HG02623 (cell line): Measurements from ENCODE around the gene TMEM37.

Experiments
- ATAC-seq: cut with Tn5 transposase; IDR thresholded peaks from one replicate; pipeline ENCODE4 v1.9.1; 2021; ENCODE audit warnings: moderate library complexity; ENCODE audit not compliant: unreplicated experiment

TMEM37 gene

DNA sequence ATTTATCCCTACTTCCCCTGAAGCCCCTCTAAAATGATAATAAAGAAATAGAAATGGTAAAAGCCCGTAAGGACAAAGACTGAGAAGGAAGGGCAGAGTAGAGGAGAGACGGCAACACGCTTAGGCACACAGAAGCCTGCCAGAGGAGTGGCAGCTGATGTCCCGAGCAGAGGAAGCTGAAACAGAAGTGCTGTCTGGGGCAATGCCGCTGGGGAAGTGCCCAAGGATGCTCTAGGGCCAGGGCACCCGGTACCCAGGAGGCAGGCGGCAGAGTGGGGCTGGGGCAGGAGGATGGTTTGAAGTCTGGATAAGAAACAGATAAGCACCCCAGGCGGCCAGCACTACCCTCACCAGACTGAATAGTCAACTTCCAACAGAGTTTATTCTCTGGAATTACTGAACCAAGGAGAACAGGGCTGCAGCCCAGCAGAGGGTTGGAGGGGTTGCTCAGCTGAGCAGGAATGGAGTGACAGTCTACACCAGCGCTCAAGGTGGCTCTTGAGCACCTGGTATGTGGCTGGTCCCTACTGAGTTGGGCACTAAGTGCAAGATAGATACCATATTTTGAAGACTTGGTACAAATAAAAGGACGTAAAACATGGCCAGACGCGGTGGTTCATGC lies 22.4 kb downstream of the TMEM37 start:
- ATAC-seq: no peak

DNA sequence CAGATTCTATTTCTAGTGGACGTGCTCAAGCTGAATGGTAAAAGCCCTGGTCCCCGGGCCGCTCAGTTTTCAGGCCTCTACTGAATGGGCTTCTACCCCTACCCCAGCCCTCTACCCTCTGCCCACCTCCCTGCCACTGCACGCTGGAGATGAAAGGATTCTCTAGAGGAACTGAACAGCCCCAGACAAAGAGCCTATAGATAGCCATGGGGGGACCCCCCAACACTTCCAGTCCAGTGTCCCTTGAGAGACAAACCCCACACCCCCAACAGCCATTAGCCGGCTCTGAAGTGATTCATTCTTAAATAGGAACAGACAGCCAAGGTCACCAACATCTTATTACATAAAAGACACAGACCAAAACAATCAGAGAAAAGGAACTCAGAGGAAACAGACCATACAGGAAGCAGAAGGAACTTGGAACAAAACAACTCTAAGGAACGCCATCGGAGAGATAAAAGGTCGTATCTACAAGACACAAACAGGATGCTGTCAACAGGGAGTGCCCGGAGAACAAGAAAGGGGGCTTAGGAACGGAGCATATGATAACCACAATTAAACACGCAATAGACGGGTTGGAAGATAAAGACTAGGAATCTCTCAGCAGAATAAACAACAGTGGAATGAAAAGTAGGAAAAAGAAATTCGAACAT lies 23.5 kb downstream of the TMEM37 start:
- ATAC-seq: no peak

DNA sequence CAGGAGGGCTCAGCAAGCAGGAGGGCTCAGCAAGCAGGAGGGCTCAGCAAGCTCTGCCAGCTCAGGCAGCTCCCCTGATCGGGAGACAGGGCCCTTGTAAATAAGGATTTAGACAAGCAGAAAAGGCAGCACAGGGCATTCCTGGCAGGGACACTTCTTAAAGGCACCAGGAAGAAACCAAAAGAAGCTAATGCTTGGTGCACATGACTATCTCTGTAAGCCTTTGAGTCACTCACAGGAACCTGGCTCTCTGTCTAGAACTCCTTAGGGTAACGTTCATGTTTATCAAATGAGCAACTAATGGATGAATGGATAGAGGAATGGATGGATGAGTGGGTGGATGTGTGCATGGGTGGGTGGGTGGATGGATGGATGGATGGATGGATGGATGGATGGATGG lies 28.4 kb downstream of the TMEM37 start:
- no peak for ATAC-seq

DNA sequence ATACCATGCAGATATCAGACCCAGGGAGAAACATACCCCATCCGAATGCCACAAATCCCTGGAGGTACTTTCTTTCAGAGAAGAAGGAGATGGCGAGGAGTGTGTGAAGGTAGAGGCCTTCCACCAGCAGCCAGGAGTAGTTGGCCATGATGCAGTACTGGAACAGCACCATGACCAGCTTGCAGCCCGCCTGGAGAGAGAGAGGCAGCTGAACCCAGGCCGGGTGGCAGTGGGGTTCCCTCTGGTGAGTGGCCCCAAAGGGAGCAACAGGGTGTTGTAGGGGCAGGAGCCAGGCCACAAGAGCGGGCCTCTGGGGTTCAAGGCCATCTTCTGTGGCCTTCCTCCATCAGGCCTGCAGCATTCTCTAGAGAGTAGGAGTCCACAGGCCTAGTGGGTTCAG lies 30.2 kb downstream of the TMEM37 start:
- ATAC-seq: no peak

DNA sequence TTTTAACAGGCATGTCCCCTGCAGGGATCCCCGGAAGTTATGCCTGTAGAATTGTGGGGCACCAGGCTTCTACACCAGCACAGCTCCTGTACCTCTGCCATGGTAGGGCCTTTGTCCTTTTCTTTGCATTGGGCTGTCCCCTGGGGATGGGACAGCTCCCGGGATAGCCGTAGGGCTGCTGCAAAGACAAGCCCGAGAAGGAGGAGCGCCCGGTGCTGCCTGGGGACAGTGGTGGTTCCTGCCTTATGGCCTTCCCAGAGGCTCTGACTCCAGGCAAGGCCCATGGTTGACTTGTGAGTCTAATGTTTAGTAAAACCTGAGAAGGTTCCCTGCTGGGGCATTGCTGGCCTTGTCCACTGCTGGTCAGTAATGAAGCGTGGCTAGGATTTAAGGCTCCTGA lies 30.9 kb downstream of the TMEM37 start:
- ATAC-seq: no peak

DNA sequence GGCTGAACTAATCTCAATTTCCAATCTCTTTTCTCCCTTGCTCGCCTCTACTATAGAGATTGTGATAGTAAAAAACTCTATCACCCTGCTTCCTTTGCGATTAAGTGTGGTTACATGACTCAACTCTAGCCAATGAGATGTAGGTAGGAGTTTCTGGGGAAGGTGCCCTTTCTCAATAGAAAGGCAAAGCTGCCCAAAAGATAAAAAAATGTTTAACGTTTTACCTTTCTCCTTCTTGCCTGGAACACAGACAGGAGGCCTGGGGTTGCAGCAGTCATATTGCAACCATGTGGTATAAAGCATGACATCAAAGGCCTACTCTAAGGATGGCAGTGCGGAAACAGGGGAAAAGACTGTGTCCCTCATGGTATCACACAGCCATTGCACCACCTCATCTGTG lies 31.5 kb downstream of the TMEM37 start:
- no peak for ATAC-seq

DNA sequence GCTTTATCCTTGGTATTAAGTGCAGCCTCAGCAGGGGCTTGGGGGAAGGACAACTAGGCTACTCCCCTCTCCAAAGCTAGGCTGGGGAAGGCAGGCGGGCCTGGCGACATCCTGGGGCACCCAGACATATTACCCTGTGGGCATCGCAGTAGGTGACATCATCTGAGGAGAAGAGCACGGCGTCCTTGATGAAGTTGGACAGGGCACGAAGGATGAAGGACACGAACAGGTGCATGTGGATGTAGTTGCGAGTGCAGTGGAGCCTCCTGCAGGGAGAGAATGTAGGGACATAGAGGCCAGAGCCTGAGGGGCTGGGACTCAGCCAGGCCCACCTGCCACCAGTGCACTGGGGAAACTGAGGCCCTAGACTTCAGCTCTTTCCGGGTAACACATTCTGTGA lies 32.3 kb downstream of the TMEM37 start:
- no peak for ATAC-seq

DNA sequence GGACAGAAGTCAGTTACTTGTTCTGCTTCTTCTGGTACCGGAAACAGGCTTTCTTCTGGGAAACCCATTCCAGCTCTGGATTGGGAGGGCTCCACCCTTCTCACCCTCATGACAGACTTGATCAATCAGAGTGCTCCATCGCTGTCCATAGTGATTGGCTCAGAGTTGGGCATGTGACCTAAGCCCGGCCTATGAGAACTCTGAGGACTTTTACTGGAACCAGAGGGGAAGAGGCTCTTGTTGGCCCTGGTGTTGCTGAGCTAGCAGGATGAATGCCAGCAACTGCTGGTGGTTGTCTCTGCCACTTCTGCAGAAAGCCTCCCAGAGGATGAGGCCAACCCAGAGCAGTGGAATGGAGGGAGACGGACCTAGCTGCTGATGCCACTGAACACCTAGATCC lies 33.3 kb downstream of the TMEM37 start:
- no peak for ATAC-seq

DNA sequence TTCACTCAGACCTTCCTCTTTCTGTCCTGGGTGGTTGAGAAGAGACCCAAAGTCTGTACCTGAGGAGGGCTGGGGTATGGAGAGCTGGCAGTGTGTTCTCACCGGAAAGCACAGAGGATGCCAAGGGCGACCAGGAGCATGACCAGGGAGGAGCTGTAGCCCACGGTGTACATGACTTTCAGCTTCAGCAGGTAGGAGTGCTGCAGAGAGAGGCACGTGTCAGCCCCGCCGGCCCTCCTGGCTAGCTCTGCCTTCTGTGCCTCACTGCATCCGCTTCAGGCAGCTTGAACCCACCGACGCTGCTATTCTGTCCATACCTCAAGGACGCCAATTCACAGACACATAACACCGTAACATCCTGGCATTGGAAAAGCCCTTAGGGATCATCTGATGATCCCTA lies 34.0 kb downstream of the TMEM37 start:
- ATAC-seq: no peak

DNA sequence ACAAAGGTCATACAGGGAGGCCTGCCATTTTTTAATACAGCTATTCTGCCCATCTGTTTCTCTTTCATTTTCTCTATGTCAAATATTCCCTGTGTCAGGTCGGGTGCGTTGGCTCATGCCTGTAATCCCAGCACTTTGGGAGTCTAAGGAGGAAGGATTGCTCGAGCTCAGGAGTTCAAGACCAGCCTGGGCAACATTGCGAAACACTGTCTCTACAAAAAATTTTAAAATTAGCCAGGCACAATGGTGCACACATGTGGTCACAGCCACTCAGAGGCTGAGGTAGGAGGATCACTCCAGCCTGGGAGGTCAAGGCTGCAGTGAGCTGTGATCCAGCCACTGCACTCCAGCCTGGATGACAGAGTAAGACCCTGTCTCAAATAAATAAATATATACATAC lies 34.7 kb downstream of the TMEM37 start:
- no peak for ATAC-seq

DNA sequence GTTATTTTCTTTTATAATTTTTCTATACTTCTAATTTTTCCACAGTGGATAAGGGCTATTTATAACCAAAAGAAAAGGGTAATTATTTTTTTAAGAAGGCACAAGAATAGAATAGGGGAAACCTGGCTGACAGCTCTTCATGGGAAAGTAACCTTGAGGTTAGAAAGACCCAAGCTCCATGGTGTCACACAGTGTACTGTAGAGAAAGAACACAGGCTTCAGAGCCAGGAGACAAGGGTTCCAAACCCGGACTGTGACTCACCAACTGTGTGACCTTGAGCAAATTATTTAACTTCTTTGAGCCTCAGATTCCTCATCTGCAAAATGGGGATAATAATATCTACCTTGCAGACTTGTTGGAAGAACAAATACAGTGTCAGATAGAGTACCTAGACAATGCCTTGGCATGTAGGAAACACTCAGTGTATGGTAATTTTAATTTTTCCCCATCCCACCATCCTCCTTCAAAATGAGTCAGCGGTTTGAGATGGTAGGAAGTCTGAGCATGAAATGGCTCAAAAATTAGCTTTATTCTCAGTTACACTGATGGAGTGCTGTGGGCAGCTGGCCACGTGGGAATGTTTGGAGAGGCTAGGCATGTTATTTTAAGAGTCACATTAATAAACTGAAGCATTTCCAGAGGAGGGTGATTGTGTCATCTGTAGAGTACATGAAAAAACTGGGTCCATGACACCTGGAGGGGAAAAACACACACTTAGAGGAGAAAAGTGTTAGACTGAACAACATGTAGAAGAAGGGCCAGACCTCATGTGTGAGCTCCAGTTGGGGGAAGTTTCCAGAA lies 36.7 kb downstream of the TMEM37 start:
- no peak for ATAC-seq

DNA sequence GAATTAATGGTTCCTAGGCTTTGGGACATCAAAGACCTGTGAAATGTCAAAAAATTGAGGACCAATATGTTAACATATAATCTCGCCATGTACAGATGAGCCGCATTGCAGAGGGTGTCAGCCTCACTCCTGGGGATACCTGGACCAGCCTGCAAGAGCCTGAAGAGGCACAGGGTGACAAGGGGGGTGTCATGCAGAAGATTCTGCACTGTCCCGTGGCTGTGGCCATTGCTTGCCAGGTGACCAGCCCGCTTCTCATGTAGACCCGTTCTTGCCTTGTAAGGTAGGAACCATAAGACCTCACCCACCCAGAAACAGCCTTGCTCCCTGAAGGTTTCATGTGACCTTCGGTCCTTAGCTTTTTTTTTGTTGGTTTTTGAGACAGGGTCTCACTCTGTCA lies 37.5 kb downstream of the TMEM37 start:
- ATAC-seq: no peak

DNA sequence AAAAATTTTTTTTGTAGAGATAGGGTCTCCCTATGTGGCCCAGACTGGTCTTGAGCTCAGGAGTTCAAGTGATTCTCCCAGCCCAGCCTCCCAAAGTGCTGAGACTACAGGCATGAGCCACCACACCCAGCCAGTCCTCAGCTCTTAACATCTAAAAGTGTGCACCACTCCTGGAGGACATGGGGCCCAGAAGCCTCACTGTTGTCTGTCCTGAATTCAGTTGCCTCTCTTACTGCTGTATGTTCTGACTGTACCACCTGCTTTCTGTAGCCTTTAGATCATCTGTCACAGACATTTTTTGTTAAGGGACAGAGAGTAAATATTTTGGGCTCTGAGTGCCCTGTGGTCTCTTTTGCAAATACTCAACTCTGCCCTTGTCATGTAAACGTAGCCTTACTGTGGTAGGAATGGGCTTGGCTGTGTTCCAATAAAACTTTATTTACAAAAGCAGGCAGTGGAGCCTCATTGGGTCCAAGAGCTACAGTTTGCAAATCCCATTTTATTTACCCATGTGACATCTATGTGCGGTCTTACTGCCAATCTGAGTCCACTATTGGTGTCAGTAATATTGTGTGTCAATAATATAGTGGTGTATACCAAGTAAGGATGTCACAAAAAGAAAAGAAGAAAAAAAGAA lies 38.1 kb downstream of the TMEM37 start:
- no peak for ATAC-seq

DNA sequence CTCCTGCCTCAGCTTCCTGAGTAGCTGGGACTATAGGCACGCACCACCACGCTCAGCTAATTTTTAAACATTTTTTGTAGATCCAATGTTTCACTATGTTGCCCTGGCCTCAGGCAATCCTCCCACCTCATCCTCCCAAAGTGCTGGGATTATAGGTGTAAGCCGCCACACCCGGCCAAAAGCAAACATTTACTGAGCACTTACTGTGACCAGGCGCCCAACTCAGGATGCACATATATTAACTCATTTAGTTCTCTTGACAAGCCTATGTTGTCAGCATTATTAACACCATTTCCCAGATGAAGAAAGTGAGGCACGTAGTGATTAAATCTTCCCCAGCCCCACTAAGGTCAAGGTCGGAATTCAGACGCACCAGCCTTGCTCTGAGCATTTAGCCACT lies 41.1 kb downstream of the TMEM37 start:
- ATAC-seq: no peak

DNA sequence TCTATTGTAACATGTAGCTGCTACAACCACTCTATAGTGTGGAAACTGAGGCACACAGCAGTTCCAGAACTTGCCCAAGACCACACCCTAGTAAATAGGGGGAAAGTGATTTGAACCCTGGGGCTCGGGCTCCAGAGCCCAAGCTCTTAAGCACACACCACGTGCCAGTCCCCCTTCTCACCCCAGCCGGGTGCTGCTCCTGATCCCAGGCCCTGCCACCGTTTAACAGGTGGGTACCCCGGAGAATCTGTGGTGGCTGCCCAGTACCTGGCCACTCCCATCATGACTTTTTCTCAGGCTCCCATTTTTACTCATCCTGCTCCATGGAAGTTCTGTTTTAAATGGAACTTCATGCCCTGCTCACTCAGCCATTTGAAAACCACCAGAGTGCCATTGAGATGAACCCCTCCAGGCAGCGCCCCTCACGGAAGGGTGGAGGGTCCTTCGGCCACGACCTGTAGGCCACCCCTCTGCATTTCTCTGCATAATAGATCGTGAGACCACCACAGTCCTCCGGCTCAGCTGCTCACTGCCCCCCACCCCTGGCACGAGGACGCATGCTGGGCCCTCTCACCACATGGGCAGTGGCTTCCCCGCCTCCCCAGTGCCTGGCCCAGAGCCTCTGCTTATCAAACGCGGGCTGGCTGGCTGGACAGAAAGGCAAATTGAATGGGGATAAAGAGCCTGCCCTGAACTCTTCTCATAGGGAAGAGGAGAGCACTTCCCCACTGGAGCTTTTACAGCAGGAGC lies 42.1 kb downstream of the TMEM37 start:
- ATAC-seq: no peak

DNA sequence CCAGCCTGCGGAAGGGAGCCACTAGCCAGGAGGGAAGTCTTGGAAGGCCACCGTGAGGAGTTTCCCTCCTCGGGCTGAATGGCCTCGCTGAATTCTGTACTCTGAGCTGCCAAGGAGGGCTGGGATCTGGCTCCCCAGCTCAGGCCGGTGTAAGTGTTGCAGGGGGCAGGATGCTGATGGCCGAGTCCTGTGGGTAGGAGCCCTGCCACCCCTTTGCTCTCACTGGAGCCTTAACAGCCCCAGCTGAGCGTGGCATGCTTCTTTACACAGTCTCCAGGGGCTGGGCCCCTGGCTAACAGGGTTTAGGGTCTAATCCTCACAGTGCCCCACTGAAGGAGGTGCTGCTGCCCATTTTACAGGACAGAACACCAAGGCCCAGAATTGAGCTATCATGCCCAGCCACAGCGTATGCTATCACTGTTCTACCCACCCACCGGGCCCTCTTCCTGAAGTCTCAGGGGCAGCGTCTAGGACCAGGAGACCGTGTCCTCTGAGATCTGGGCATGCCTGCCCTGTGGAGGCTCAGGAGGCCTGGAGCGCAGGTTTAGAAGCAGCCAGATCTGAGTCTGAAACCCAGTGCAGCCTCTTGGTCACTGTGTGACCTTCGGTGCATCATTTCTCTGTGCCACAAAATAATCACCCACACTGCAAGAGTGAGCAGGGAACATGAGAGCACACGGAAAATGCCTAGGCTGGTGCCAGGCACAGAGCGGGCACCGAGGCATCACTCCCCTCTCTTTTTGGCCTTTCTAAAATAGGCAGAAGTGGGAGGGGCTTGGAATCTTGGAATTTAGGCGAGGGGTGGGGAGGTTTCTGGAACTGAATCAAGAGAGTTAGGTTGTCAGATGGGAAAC lies 42.9 kb downstream of the TMEM37 start:
- ATAC-seq: no peak

DNA sequence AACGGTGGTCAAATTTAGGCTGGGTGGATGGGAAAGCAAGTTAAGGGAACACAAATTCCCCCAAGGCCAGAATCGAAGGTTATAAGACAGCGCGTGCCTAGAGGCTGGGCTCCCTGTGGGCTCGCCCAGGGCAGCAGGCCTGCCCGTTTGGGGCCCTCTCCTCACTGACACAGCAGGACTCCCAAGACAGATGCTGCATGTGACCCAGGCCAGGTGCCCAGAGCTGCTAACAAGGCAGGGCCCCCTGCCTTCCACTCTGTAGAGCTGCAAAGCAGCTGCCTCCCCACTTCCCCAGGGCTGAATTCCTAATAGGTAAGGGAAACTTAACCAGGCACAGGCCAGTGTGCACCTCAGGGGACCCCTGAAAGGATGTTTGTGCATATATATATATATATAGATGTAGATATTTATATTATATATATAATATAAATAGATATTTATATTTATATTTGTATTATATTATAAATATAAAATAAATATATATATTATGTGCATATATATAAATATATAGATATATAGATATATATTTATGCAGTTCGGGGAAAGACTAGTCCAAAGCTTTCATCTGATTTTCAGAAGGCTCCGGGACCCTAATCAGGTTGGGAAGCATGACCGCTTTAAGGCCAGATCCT lies 43.7 kb downstream of the TMEM37 start:
- ATAC-seq: no peak

DNA sequence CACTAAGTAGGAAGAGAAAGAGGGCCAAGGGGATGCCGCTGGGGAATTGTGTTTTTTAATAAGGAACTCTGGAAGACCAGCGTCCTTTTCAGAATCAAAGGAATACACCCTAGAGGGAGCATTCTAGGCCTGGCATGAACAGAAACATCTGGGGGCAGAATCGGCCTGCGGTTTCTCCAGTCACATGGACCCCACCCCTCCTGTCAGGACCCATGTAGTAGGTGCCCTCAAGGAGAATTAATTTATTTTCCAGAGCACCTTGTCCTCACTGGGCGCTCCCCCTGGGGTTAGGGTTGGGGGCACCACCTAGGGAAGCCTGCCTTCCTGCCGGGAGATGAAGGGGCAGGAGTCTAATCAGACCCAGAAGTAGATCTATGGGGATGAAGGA lies 44.2 kb downstream of the TMEM37 start:
- ATAC-seq: no peak

DNA sequence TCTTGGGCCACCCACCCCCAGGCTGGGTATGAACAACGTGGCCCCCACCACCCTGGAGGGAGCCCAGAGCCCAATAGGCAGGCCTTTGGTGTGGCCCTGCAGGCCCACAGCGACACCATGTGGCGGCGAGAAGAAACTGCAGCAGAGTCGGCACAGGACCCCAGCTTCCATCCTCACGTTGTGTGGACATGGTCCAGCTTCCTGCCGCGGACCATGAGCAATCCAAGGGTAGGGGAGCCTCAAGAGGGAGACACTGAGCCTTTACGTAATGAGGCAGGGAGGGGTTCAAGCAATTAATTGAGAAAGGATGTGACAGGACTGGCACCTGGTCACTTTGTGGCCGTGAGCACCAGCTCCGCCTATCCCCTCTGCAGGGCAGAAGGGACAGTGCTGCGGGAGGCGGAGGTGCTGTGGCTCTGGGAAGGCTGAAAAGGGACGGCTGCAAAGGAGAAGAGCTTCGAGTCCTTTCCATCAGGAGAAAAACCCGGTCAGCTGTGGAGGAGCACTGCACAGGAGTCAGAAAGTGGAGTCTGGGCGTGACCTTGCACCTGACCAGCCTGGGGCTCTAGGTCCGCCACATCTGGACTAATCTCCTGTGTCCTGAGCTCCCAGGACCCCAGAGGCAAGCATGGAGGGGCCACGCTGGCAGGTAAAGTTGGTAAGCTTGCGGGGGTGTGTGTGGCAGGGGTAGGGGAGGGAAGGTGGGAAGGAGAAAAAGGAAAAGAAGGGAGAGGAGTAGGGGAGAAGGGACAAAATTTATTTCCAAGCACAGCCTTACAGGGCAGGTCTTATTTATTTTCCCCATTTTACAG lies 44.9 kb downstream of the TMEM37 start:
- ATAC-seq: peak; percentile 62
